ENCODE measurements around the gene DUS2. TPM values are rescaled to one million over a fixed set of nuclear protein-coding genes. Genes with fewer than 3 reads are reported as not detected.

DUS2 gene
- total RNA-seq, 1 experiment from 2014 or later, result 12.1 TPM

- H3K4me1 ChIP-seq (ENCODE audit: control insufficient read depth, insufficient read depth, low read length), result peaks cover 4% of the 10 kb centered on the region
- DNase-seq (ENCODE audit: low read depth, low spot score), result no peak
- BruUV-seq (replicated peaks), result no TSS peak
- no peaks in the 10 kb centered on the region for H3K27me3 ChIP-seq (ENCODE audit: control insufficient read depth, insufficient read depth, low read length)
- intact Hi-C loops (cut with micrococcal nuclease; ENCODE audit: unreplicated experiment) (no loop called here), in situ Hi-C loops (cut with HindIII; ENCODE audit: low pct_unique_long_range_greater_than_20kb, low sequenced_read_pairs) (no loop called here)
- ATAC-seq, result no peak
- H3K27ac ChIP-seq (ENCODE audit: low read length), result no peak overlapping the region
- H3K4me3 ChIP-seq (ENCODE audit: low read depth in 2 of 2, low read length in 2 of 2), result no peak overlapping the region
- no peaks in the 10 kb centered on the region for H3K9me3 ChIP-seq (ENCODE audit: control insufficient read depth, insufficient read depth, low read depth, low read length)
- POLR2A ChIA-PET, result no interaction called here
- CTCF ChIA-PET, result interaction anchor here (0.7 kb wide), 3 partner anchors 148 to 364 kb away, joined by 3 to 4 read pairs (median 4); partner anchors contain the start of gene RANBP10
- H3K36me3 ChIP-seq (ENCODE audit: control insufficient read depth, insufficient read depth, low read length), result no peaks in the 10 kb centered on the region; the same call in 1 of the 2 replicates
- TF ChIP-seq CTCF (IDR thresholded peaks at IDR 0.05) (no peak), TCF7L2 (IDR thresholded peaks at IDR 0.05; ENCODE audit: low read depth, low read length) (no peak), POLR2AphosphoS5 (IDR thresholded peaks at IDR 0.05; ENCODE audit: low read depth, low read length) (no peak), SIN3A (IDR thresholded peaks at IDR 0.05; ENCODE audit: borderline replicate concordance, insufficient read depth, low read depth, low read length) (no peak), REST (IDR thresholded peaks at IDR 0.05; ENCODE audit: insufficient read depth in 1 of 2, low read depth in 2 of 2, low read length in 1 of 2) (no peak)
Measured at GRCh38 chr16:68083239-68083781, 60.2 kb downstream of the DUS2 start.

- no TSS peak for BruUV-seq (replicated peaks)
- CTCF ChIA-PET, result interaction anchor here (0.5 to 0.7 kb wide), 5 partner anchors 148 to 1076 kb away, joined by 3 to 9 read pairs (median 4); partner anchors contain the start of gene RANBP10
Measured at GRCh38 chr16:68083861-68084503, 60.9 kb downstream of the DUS2 start.

More at GRCh38 chr16:68083861-68084503, 60.9 kb downstream of the DUS2 start:
- Histone ChIP-seq H3K9me3 (ENCODE audit: control insufficient read depth, insufficient read depth, low read depth, low read length) (no peaks in the 10 kb centered on the region), H3K27me3 (ENCODE audit: control insufficient read depth, insufficient read depth, low read length) (no peaks in the 10 kb centered on the region), H3K36me3 (ENCODE audit: control insufficient read depth, insufficient read depth, low read length) (no peaks in the 10 kb centered on the region; the same call in 1 of the 2 replicates), H3K27ac (ENCODE audit: low read length) (no peak overlapping the region), H3K4me3 (ENCODE audit: low read depth in 2 of 2, low read length in 2 of 2) (no peak overlapping the region), H3K4me1 (ENCODE audit: control insufficient read depth, insufficient read depth, low read length) (peaks cover 4% of the 10 kb centered on the region)
- no peak for DNase-seq (ENCODE audit: low read depth, low spot score)
- TF ChIP-seq TCF7L2 (IDR thresholded peaks at IDR 0.05; ENCODE audit: low read depth, low read length) (no peak), SIN3A (IDR thresholded peaks at IDR 0.05; ENCODE audit: borderline replicate concordance, insufficient read depth, low read depth, low read length) (no peak), REST (IDR thresholded peaks at IDR 0.05; ENCODE audit: insufficient read depth in 1 of 2, low read depth in 2 of 2, low read length in 1 of 2) (no peak), POLR2AphosphoS5 (IDR thresholded peaks at IDR 0.05; ENCODE audit: low read depth, low read length) (no peak), CTCF (IDR thresholded peaks at IDR 0.05) (no peak)
- ATAC-seq, result no peak
- in situ Hi-C loops (cut with HindIII; ENCODE audit: low pct_unique_long_range_greater_than_20kb, low sequenced_read_pairs) (no loop called here), intact Hi-C loops (cut with micrococcal nuclease; ENCODE audit: unreplicated experiment) (no loop called here)
- POLR2A ChIA-PET, result interaction anchor here (0.6 kb wide), 1 partner anchor 382 kb away, joined by 3 read pairs; no protein-coding TSS in a partner anchor

Measured in Panc1 (cell line).